Peyer's patch (tissue), 4 donors: ENCODE results near the gene NRAS. TPM values are rescaled to one million over a fixed set of nuclear protein-coding genes. Genes with fewer than 3 reads are reported as not detected.
A peak's percentile ranks its signal among the peaks of the same experiment; 100 is the strongest.
"Not testable (repeated sequence)": the region's sequence is repeated elsewhere in the genome, so short reads cannot be mapped to it uniquely, and the experiment has no call there.

Source experiments
- DNase-seq, 3 donors: peaks; one replicate each; pipeline ENCODE4 v3.0.0-alpha.2; 2017 to 2019
- H3K27ac ChIP-seq, 4 donors: fragments of 200-600 bp; sonication (generic); one replicate each; pipeline ENCODE4 v1.5.1; 2016 to 2019
- H3K27me3 ChIP-seq, 2 donors: fragments of 200-600 bp; sonication (generic); one replicate each; pipeline ENCODE4 v1.5.1; 2019
- H3K36me3 ChIP-seq, 3 donors: fragments of 200-600 bp; sonication (generic); one replicate each; pipeline ENCODE4 v1.5.1; 2016 to 2019
- H3K4me1 ChIP-seq, 4 donors: fragments of 200-600 bp; sonication (generic); one replicate each; pipeline ENCODE4 v1.5.1; 2016 to 2019
- H3K4me3 ChIP-seq, 4 donors: fragments of 200-600 bp; sonication (generic); 1 replicate in 3 of 4; 2 replicates in 1 of 4; pipeline ENCODE4 v1.5.1; 2016 to 2019; ENCODE audit warnings: mild to moderate bottlenecking in 1 of 4
- H3K9me3 ChIP-seq, 4 donors: fragments of 200-600 bp; sonication (generic); one replicate each; pipeline ENCODE4 v1.5.1; 2016 to 2019; ENCODE audit warnings: mild to moderate bottlenecking in 1 of 4
- CTCF ChIP-seq, 6 experiments: fragments of 450-650 bp in 4 of 6; fragments of 200-600 bp in 2 of 6; sonication (generic) in 1 of 6; IDR thresholded peaks; one replicate each; pipeline ENCODE4 v1.5.1; 2017 to 2019; ENCODE audit warnings: antibody characterized with exemption in 6 of 6, mild to moderate bottlenecking in 3 of 6, moderate library complexity in 1 of 6
- POLR2A ChIP-seq, 2 donors: fragments of 450-650 bp; IDR thresholded peaks; one replicate each; pipeline ENCODE4 v1.5.1; 2017; ENCODE audit warnings: antibody characterized with exemption in 2 of 2, mild to moderate bottlenecking in 2 of 2, moderate library complexity in 2 of 2
- total RNA-seq, 4 donors: library from RNA; depleted of rRNA; stranded (reverse); fragments of >200 nt; gene quantifications; one replicate each; pipeline ENCODE4 v1.1.0, GENCODE V29; 2016

NRAS gene
- total RNA-seq, 4 donors from 2014 or later = 26.4 to 44.0 (median 29.7) TPM

- H3K27ac ChIP-seq = peak overlapping the region; percentile 96 to 99 (median 98)
- no peak for DNase-seq
- peak overlapping the region; percentile 85 to 94 (median 88) for H3K4me3 ChIP-seq
- no peaks in the 10 kb centered on the region for H3K36me3 ChIP-seq
- H3K4me1 ChIP-seq = peaks cover 0 to 61% (median 25%) of the 10 kb centered on the region in 4 donors
- TF ChIP-seq CTCF (IDR thresholded peaks at IDR 0.05) = no peak
- TF ChIP-seq POLR2A (IDR thresholded peaks at IDR 0.05) = no peak
- H3K9me3 ChIP-seq = no peaks in the 10 kb centered on the region
- H3K27me3 ChIP-seq = no peaks in the 10 kb centered on the region
Observed at GRCh38 chr1:114756009-114756892, 39.7 kb upstream of the NRAS start.

GRCh38 chr1:114755006-114755931, 38.7 kb upstream of the NRAS start:
- no peak for DNase-seq
- H3K27ac ChIP-seq = peak overlapping the region in 2 of 4 donors; percentile 4 to 99
- peaks cover 0 to 69% (median 31%) of the 10 kb centered on the region in 4 donors for H3K4me1 ChIP-seq
- no peaks in the 10 kb centered on the region for H3K36me3 ChIP-seq
- no peaks in the 10 kb centered on the region for H3K9me3 ChIP-seq
- H3K27me3 ChIP-seq = no peaks in the 10 kb centered on the region
- TF ChIP-seq POLR2A (IDR thresholded peaks at IDR 0.05) (no peak), CTCF (IDR thresholded peaks at IDR 0.05) (no peak)
- H3K4me3 ChIP-seq = peak overlapping the region in 2 of 4 donors; percentile 85 to 89

- not testable (repeated sequence) for H3K9me3 ChIP-seq, H3K27me3 ChIP-seq, H3K4me3 ChIP-seq, H3K27ac ChIP-seq, DNase-seq
- H3K4me1 ChIP-seq = peaks cover 0 to 75% (median 33%) of the 10 kb centered on the region in 4 donors
- H3K36me3 ChIP-seq = peaks cover 0 to 14% (median 0%) of the 10 kb centered on the region in 3 donors
Observed at GRCh38 chr1:114753702-114754101, 37.1 kb upstream of the NRAS start.

GRCh38 chr1:114753143-114753542, 36.6 kb upstream of the NRAS start:
- Histone ChIP-seq H3K27me3 (no peaks in the 10 kb centered on the region), H3K4me1 (peaks cover 0 to 72% (median 33%) of the 10 kb centered on the region in 4 donors), H3K27ac (no peak overlapping the region), H3K36me3 (peaks cover 0 to 17% (median 0%) of the 10 kb centered on the region in 3 donors), H3K9me3 (no peaks in the 10 kb centered on the region), H3K4me3 (no peak overlapping the region)
- no peak for DNase-seq
- TF ChIP-seq POLR2A (IDR thresholded peaks at IDR 0.05) (no peak), CTCF (IDR thresholded peaks at IDR 0.05) (no peak)

GRCh38 chr1:114750780-114751179, 34.2 kb upstream of the NRAS start:
- Histone ChIP-seq H3K27me3 (no peaks in the 10 kb centered on the region), H3K9me3 (no peaks in the 10 kb centered on the region), H3K36me3 (peaks cover 0 to 34% (median 0%) of the 10 kb centered on the region in 3 donors), H3K27ac (no peak overlapping the region), H3K4me3 (no peak overlapping the region), H3K4me1 (peaks cover 0 to 60% (median 28%) of the 10 kb centered on the region in 4 donors)
- no peak for TF ChIP-seq POLR2A (IDR thresholded peaks at IDR 0.05)
- TF ChIP-seq CTCF (IDR thresholded peaks at IDR 0.05) = no peak
- DNase-seq = no peak
